ENCODE measurements around the gene TCEANC.

TCEANC gene

DNA sequence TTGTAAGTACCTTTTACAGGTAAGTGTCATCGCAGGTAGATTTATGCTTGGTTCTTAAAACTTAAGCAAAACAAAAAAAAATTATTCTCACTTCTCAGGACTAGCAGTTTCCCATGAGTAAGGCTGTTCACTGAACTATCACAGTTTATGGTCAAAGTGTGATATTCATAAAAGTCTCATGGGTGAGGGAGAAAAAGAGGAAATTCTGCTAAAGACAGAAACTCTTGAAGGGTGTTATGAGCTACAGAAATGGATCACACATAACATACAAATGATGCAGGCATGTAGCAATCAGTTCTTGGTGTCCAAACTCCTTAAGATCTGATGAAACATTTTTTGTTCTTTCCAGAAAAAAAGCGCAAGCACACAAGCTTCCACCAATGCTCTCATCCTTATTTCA, 44.5 kb downstream of the TCEANC start:
- no peaks in the 10 kb centered on the region for H3K9me3 ChIP-seq (ENCODE audit: insufficient read depth, low read length)
- H3K27me3 ChIP-seq (ENCODE audit: insufficient read depth, insufficient read length): no peaks in the 10 kb centered on the region
- H3K4me1 ChIP-seq (ENCODE audit: insufficient read depth, insufficient read length): peaks cover 6% of the 10 kb centered on the region
- DNase-seq (ENCODE audit: low read depth, low spot score): no peak
- no peak overlapping the region for H3K4me3 ChIP-seq (ENCODE audit: insufficient read length, low read depth)
- H3K9ac ChIP-seq (ENCODE audit: insufficient read length, low read depth): no peak overlapping the region
- peaks cover 30% of the 10 kb centered on the region for H3K36me3 ChIP-seq (ENCODE audit: insufficient read depth, insufficient read length, low read length)
- no peak for TF ChIP-seq ZNF274 (IDR thresholded peaks at IDR 0.05; ENCODE audit: low read depth, low read length)
- no peak for TF ChIP-seq SUZ12 (IDR thresholded peaks at IDR 0.05; ENCODE audit: extremely low read depth, insufficient read depth, insufficient read length)
- no peak for TF ChIP-seq YY1 (IDR thresholded peaks at IDR 0.05; ENCODE audit: insufficient read depth, insufficient read length)

DNA sequence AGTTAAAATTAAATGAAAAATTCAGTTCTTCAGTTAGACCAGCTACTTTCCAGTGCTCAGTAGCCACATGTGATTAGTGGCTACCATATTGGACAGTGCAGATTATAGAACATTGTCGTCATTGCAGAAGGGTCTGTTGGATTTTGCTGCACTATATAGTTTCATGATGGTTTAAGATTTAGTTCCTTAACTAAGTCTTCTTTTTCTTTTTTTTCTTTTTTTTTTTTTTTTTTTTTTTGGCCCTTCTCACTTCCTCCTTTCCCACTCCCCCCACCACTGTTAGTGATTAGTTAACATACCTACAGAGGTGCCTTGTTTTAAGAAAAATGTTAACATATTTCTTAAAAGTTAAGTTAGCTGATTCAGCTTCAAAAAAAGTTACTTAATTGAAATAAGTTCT, 45.0 kb downstream of the TCEANC start:
- H3K9me3 ChIP-seq (ENCODE audit: insufficient read depth, low read length): no peaks in the 10 kb centered on the region
- no peak overlapping the region for H3K9ac ChIP-seq (ENCODE audit: insufficient read length, low read depth)
- H3K4me3 ChIP-seq (ENCODE audit: insufficient read length, low read depth): no peak overlapping the region
- TF ChIP-seq YY1 (IDR thresholded peaks at IDR 0.05; ENCODE audit: insufficient read depth, insufficient read length): no peak
- TF ChIP-seq ZNF274 (IDR thresholded peaks at IDR 0.05; ENCODE audit: low read depth, low read length): no peak
- no peak for TF ChIP-seq SUZ12 (IDR thresholded peaks at IDR 0.05; ENCODE audit: extremely low read depth, insufficient read depth, insufficient read length)
- DNase-seq (ENCODE audit: low read depth, low spot score): no peak
- peaks cover 32% of the 10 kb centered on the region for H3K36me3 ChIP-seq (ENCODE audit: insufficient read depth, insufficient read length, low read length)
- peaks cover 6% of the 10 kb centered on the region for H3K4me1 ChIP-seq (ENCODE audit: insufficient read depth, insufficient read length)
- no peaks in the 10 kb centered on the region for H3K27me3 ChIP-seq (ENCODE audit: insufficient read depth, insufficient read length)

DNA sequence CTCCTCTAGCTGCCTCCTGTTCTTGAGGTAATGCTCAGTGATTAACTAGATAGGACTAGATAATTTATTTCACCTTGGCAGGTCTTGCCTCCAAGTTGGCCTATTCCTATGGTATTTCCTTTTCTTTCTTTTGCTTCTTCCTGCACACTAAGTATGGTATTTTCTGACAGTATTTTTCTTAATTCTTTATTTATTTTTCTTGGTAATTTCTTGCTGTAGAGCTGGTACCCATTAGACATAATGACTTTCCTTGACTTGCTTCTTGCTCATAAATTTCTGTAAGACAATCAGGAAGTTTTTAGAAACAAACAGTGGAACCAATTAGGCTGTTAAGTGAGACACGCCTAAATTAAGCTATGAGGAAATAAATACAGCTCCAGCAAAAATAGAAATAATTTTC, 45.5 kb downstream of the TCEANC start:
- H3K36me3 ChIP-seq (ENCODE audit: insufficient read depth, insufficient read length, low read length): peaks cover 34% of the 10 kb centered on the region
- H3K9ac ChIP-seq (ENCODE audit: insufficient read length, low read depth): no peak overlapping the region
- peaks cover 6% of the 10 kb centered on the region for H3K4me1 ChIP-seq (ENCODE audit: insufficient read depth, insufficient read length)
- no peak for DNase-seq (ENCODE audit: low read depth, low spot score)
- H3K27me3 ChIP-seq (ENCODE audit: insufficient read depth, insufficient read length): no peaks in the 10 kb centered on the region
- TF ChIP-seq YY1 (IDR thresholded peaks at IDR 0.05; ENCODE audit: insufficient read depth, insufficient read length) (no peak), SUZ12 (IDR thresholded peaks at IDR 0.05; ENCODE audit: extremely low read depth, insufficient read depth, insufficient read length) (no peak), ZNF274 (IDR thresholded peaks at IDR 0.05; ENCODE audit: low read depth, low read length) (no peak)
- no peaks in the 10 kb centered on the region for H3K9me3 ChIP-seq (ENCODE audit: insufficient read depth, low read length)
- no peak overlapping the region for H3K4me3 ChIP-seq (ENCODE audit: insufficient read length, low read depth)

DNA sequence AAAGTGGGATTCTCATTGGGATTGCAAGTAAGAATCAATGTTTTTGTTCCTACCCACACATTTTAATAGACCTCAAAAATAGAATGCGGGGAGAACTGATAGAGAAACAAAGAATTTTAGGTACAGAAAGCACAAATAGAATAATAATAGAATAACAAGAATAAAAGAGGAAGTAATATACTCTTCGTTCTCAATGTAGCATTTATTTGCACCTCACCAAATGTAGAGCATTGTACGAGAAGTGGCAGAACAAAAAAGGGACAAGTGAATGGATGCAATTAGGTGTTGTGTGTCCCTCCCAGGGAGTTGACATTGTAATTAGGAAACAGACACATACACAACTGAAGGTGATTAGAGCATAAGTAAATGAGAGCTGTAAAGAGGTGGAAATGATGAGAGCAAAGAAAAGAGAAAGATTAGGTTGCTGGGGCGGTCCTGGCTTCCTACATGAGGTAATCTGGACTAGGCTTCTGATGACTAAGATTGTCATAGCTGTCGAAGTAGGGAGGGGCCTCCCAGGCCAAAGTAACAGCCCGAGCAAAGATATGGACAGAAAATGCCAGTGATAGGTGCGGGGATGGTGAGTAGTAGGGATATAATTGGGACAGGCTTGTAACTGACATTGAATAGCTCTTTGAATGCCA, 46.4 kb downstream of the TCEANC start:
- Histone ChIP-seq H3K27me3 (ENCODE audit: insufficient read depth, insufficient read length) (no peaks in the 10 kb centered on the region), H3K4me3 (ENCODE audit: insufficient read length, low read depth) (no peak overlapping the region), H3K9me3 (ENCODE audit: insufficient read depth, low read length) (no peaks in the 10 kb centered on the region), H3K9ac (ENCODE audit: insufficient read length, low read depth) (no peak overlapping the region), H3K36me3 (ENCODE audit: insufficient read depth, insufficient read length, low read length) (peaks cover 40% of the 10 kb centered on the region), H3K4me1 (ENCODE audit: insufficient read depth, insufficient read length) (peaks cover 4% of the 10 kb centered on the region)
- TF ChIP-seq YY1 (IDR thresholded peaks at IDR 0.05; ENCODE audit: insufficient read depth, insufficient read length) (no peak), ZNF274 (IDR thresholded peaks at IDR 0.05; ENCODE audit: low read depth, low read length) (no peak), SUZ12 (IDR thresholded peaks at IDR 0.05; ENCODE audit: extremely low read depth, insufficient read depth, insufficient read length) (no peak)
- DNase-seq (ENCODE audit: low read depth, low spot score): no peak

DNA sequence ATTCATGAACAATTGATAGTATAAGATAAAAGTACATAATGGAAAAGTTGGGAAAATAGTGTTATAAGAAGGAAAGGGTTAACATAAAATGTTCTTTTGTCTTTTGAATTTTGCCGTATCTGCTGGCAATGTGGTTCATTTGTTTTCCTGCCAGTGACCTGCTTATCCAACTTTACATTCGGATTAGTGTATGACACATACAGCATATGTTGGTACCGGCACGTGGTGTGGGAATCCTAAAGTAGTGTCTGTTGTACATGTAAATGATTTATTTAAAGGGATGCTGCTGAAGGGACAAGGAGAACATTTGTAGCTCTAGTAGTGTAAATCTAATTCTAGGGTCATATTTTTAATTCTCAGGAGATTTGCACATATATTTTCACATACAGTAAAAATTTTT, 47.4 kb downstream of the TCEANC start:
- Histone ChIP-seq H3K27me3 (ENCODE audit: insufficient read depth, insufficient read length) (no peaks in the 10 kb centered on the region), H3K9ac (ENCODE audit: insufficient read length, low read depth) (no peak overlapping the region), H3K4me3 (ENCODE audit: insufficient read length, low read depth) (no peak overlapping the region), H3K36me3 (ENCODE audit: insufficient read depth, insufficient read length, low read length) (peaks cover 37% of the 10 kb centered on the region), H3K9me3 (ENCODE audit: insufficient read depth, low read length) (no peaks in the 10 kb centered on the region), H3K4me1 (ENCODE audit: insufficient read depth, insufficient read length) (no peaks in the 10 kb centered on the region)
- no peak for DNase-seq (ENCODE audit: low read depth, low spot score)
- TF ChIP-seq ZNF274 (IDR thresholded peaks at IDR 0.05; ENCODE audit: low read depth, low read length) (no peak), YY1 (IDR thresholded peaks at IDR 0.05; ENCODE audit: insufficient read depth, insufficient read length) (no peak), SUZ12 (IDR thresholded peaks at IDR 0.05; ENCODE audit: extremely low read depth, insufficient read depth, insufficient read length) (no peak)

DNA sequence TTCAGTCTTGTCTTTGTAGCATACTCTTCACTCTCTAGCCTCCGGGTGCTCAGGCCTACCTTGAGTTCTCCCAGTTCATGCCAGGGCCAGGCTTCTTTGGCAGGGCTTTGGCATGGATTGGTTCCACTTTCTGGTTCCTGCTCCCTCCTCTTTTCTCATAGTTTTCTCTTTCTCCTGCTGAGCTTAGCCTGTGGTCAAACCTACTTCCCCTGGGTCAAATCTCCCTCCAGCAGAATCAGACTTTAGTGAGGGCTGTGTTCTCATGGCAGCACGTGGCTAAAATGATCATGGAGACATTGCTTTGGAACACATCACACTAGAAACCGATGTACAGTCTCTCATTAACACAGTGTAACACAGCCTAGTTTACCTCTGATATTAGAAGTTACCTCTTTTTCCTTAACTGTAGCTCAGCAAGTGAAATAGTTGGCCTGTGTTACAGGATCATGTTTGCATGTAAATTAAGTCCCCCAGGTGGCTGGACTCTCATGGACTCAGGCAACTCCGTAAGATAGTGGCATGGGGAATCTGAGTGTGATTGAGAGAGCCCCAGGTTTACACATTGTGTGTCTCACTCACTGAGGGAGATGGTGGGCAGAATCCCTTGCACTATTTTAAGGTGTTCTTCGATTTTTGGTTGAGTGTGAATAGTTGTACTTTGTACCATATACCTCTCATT, 49.3 kb downstream of the TCEANC start:
- DNase-seq (ENCODE audit: low read depth, low spot score): no peak
- TF ChIP-seq SUZ12 (IDR thresholded peaks at IDR 0.05; ENCODE audit: extremely low read depth, insufficient read depth, insufficient read length): no peak
- no peak for TF ChIP-seq ZNF274 (IDR thresholded peaks at IDR 0.05; ENCODE audit: low read depth, low read length)
- no peak for TF ChIP-seq YY1 (IDR thresholded peaks at IDR 0.05; ENCODE audit: insufficient read depth, insufficient read length)
- Histone ChIP-seq H3K27me3 (ENCODE audit: insufficient read depth, insufficient read length) (no peaks in the 10 kb centered on the region), H3K36me3 (ENCODE audit: insufficient read depth, insufficient read length, low read length) (peaks cover 40% of the 10 kb centered on the region), H3K9ac (ENCODE audit: insufficient read length, low read depth) (no peak overlapping the region), H3K4me1 (ENCODE audit: insufficient read depth, insufficient read length) (no peaks in the 10 kb centered on the region), H3K9me3 (ENCODE audit: insufficient read depth, low read length) (no peaks in the 10 kb centered on the region), H3K4me3 (ENCODE audit: insufficient read length, low read depth) (no peak overlapping the region)

DNA sequence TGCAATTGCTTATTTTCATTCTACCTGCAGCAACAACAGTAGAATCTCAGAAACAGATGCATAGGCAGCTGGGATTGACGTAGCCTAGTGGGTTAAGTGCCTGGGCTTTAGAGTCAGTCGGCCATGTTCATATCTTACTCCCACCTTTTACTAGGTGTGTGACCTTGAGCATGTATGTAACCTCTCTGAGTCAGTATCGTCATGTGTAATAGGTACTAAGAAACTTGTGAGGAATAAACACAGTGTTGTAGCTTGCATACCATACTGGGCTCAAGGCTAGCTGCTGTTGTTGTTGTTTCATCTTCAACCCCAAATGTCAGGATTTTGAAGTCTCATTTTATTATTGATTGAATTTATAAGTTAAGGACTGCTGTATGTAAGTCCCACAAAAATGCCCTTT, 50.2 kb downstream of the TCEANC start:
- no peak overlapping the region for H3K4me3 ChIP-seq (ENCODE audit: insufficient read length, low read depth)
- H3K9ac ChIP-seq (ENCODE audit: insufficient read length, low read depth): no peak overlapping the region
- TF ChIP-seq ZNF274 (IDR thresholded peaks at IDR 0.05; ENCODE audit: low read depth, low read length) (no peak), YY1 (IDR thresholded peaks at IDR 0.05; ENCODE audit: insufficient read depth, insufficient read length) (no peak), SUZ12 (IDR thresholded peaks at IDR 0.05; ENCODE audit: extremely low read depth, insufficient read depth, insufficient read length) (no peak)

More for the DNA sequence above, 50.2 kb downstream of the TCEANC start:
- no peaks in the 10 kb centered on the region for H3K4me1 ChIP-seq (ENCODE audit: insufficient read depth, insufficient read length)
- H3K9me3 ChIP-seq (ENCODE audit: insufficient read depth, low read length): no peaks in the 10 kb centered on the region
- no peak for DNase-seq (ENCODE audit: low read depth, low spot score)
- peaks cover 36% of the 10 kb centered on the region for H3K36me3 ChIP-seq (ENCODE audit: insufficient read depth, insufficient read length, low read length)
- H3K27me3 ChIP-seq (ENCODE audit: insufficient read depth, insufficient read length): no peaks in the 10 kb centered on the region
